ENCODE data around the gene IRS1. TPM values are rescaled to one million over a fixed set of nuclear protein-coding genes. Genes with fewer than 3 reads are reported as not detected.
A peak's percentile ranks its signal among the peaks of the same experiment; 100 is the strongest.

IRS1 gene
- total RNA-seq, 1 experiment from 2014 or later, result 12.6 TPM

DNA sequence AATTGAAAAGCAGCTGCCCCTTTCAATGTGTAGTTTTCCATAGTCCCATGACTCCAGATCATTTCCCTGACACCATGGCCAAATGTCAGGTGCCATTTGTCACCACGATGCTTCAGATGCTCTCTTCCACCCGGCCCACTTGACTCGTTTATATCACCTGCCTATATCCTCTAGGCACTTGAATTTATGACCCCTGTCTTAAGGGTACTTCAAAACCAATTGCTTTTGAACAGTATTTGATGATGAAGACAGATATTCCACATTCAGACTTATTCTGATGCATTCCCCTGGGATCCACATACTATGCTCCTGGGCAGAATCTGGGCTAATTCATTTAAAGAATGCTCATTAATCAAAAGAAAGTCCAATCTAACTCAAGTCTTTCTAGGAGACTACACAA, 19.3 kb upstream of the IRS1 start:
- DNase-seq (ENCODE audit: low read depth), result no peak

DNA sequence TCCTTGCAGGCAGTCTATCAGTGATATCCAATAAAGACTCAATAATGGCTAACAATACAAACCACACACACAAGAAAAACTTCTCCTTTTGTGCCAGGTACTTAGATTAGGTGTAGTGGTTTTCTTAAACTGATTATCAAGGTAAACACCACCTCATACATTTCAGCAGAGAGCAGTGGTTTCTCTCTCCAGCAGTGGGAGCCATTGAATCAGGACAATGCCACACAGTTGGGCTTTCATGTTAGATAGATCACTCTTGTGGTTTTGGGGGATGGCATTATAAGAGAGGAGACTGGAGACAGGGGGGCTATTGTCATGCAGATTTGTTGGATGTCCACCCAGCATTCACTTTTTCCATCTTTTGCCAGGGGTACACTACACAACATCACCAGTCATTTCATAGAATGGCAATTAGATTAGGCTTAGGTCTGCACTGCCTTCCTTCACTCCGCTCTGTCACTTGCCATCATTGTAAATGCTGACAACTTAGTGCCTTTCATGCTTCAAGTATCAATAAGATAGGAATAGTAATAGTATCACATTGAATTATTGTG, 13.6 kb upstream of the IRS1 start:
- no peak for DNase-seq (ENCODE audit: low read depth)

DNA sequence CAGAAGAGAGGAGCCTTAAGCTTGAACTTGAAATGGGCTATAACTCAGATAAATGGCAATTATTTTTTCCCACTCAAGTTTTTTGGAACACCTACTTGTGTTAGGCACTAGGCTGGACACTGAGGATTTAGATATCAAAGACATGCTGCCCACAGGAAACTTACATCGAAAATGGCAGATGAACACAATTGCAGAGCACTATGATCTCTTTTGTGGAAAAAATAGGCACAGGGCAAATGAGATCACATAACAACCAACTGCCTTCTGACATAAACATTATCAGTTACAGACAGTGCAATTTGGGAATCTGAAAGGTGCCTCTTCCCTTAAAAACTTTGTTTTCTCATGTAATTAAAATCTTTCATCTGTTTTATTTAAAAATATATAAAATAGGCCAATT, 3.8 kb upstream of the IRS1 start:
- DNase-seq (ENCODE audit: low read depth), result no peak

DNA sequence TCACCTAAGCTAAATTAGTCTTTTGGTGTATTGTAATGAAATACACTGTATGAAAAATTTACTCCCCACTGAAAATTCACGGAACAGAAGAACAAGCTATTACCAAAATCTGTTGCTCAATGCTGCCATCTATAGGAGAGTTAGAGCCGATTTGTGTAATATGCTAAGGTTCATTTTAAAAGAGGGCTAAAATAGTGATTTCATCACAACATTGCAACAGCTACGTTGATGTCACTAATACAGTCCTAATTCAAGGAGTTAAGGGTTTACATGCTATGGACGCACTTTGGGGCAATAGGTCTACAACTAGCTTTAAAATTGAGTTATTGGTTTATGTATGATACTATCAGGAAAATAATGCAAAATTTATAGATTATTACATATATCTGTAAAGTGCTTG, 3.0 kb upstream of the IRS1 start:
- DNase-seq (ENCODE audit: low read depth), result peak; percentile 77

DNA sequence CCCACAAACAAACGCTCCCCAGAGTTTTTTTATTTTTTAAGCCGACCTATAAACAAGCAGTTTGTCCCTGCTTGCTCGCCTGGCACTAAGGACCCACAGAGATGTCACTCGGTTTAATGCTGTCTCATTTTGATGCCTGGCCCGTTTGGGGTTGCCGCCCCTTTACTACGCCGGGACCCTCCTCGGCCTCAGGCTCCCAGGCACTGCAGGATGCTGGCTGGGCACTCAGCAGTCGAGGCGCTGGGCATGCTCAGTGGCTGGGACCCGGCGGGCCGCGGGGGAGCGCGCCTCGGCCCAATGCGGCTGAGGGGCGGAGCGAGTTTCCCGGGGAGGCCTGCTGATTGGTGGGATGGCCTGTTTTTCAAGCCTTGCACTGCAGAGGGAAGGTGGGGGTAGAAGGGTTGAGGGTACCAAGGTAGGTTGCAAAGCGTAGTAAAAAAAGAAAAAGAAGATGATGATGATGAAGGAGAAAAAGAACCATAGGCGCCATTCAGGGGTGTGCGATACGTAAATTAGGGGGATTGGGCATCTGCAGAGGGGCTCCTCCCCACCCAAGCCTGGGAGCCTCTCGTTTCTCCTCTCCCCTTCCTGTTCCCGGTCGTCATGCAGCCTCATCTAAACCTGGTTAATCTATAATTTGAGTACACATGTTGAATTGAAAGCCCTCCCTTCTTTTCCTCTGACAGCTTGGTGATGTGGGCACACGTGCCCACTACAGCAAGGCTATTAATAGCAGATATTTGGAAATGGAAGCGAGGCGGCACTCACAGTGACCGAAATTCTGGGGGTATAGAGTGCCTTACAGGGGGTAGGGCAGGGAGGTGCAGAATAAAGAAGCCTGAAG, 1.5 kb upstream of the IRS1 start:
- DNase-seq (ENCODE audit: low read depth), result peak; percentile 69

DNA sequence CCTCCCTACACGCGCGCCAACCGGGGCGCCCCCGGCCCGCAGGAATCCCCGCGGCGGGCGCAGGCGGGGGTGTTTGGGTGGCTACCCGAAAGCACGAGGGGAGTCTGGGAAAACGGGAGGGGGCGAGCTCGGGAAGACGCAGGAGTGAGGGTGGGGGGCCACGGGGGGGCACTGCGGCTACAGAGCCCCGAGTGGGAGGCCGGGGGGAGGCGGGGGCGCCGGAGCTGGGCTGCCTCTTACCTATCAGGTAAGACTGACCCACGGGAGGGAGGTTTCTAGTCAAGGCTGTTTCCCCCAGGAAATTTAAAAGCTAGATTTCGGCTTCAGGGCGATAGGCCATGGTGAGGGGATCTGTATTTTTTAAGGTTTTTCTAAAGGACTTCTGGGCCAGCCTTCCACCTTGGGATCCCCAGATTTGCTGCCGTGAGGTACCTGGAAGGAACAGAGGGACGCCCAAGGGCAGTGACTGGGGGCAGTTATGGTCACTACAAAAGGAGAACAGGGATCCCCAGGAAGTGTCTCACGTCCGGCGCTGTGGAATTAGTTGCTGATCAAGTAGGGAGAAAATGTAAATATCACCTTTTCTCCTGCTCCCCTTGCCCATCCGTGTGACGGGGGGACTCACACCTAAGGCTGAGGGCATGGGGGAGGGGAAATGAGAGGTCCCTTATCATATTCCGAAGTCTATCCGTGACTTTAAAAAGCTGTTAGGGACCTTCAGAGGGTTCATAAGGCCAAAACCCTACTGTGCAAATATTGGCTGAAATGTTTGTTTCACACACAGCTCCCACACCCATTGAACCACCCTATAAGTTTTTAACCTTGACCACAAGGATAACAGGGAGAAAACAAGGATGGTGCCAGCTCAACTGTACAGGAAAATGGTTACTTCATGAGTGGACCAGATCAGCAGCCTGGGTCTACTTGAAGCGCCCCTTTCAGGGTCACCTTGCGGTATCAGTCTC, 638 bp upstream of the IRS1 start:
- DNase-seq (ENCODE audit: low read depth), result peak; percentile 39

DNA sequence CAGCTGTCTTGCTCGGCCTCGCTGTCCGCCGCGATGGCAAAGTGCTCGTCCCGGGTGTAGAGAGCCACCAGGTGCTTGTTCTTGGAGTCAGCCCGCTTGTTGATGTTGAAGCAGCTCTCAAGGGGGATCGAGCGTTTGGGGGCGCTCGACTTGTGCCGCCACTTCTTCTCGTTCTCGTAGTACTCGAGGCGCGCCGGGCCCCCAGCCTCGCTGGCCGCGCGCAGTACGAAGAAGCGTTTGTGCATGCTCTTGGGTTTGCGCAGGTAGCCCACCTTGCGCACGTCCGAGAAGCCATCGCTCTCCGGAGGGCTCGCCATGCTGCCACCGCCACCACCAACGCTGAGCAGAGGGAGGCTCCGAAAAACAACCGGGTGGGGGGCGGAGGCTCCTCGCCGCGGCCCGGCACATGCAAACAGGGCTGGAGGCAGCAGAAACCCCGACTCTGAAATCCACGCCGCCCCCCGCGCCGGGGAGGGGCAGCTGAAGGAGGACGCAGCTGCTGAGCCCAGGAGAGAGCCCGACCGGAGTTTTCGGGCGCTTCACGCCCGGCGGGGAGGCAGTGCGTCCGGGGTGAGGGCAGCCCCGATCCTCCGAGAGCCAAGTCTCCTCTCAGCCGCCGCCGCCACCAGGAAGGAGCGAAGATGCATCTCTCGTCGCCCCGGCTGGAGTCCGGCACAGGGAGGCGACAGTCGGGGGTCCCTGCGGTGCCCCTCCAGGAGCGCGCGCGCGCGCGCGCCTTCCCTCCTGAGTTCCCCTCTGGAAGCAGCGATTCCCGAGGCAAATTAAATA, 1.0 kb downstream of the IRS1 start:
- peak; percentile 37 for DNase-seq (ENCODE audit: low read depth)

DNA sequence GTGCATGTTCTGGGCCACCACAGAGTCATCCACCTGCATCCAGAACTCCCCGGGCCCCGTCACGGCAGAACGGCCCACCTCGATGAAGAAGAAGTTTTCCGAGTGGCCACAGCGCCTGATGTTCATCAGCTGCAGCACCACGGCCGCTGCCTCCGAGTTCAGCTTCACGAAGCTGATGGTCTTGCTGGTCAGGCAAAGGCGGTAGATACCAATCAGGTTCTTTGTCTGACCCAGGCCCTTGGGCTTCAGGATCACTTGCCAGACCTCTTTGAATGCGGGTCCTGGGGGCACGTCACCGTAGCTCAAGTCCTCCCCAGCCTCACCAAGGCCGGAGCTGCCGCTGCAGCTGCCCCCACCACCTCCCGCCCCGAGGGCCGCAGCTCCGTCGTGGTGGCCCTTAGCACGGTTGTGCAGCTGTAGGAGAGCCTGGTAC, 1.6 kb downstream of the IRS1 start:
- DNase-seq (ENCODE audit: low read depth), result no peak

DNA sequence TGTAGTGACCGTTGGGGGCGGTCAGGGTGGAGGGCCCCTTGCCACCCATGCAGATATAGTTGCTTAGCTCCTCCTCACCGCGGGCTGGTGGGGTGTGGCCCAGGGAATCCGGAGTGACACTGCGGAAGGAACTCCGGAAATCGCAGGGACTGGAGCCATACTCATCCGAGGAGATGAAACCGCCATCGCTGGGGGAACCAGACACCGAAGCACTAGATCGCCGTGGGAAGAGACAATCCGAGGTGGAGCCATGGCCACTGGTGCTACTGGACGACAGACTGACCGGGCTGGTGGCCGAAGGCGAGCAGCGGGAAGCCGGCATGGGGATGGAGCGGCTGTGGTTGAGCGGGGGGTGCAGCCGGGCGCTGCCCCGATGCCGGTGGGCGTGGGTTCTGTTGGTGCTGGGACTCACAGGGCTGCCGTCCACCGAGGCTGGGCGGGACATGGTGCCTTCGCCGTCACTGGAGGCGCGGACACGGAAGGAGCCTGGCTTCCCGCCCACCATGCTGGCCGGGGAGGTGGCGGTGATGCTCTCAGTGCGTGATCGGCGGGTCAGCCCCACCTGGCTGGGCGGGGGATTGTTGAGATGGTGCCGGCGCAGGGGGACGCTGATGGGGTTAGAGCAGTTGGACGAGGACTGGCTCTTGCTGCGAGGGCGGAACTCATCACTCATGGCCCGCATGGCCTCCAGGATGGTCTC, 2.2 kb downstream of the IRS1 start:
- no peak for DNase-seq (ENCODE audit: low read depth)

DNA sequence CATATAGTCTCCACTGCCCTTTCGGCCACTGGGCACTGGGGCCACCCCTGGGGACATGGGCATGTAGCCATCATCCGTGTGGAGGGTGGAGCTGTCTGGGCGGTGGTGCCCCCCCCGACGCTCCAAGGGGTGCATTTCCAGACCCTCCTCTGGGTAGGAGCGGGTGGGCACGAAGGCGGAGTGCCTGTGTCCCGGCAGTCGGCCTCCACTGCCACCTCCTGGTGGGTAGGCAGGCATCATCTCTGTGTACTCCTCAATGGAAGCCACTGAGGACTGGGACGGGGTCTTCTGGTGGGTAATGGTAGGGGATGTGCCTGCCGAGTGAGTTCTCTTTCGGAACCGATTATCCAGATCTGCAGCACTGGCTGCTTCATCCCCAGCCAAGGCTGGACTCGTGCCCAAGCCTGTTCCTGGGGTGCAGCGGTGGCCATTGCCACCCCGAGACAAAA, 2.8 kb downstream of the IRS1 start:
- no peak for DNase-seq (ENCODE audit: low read depth)

DNA sequence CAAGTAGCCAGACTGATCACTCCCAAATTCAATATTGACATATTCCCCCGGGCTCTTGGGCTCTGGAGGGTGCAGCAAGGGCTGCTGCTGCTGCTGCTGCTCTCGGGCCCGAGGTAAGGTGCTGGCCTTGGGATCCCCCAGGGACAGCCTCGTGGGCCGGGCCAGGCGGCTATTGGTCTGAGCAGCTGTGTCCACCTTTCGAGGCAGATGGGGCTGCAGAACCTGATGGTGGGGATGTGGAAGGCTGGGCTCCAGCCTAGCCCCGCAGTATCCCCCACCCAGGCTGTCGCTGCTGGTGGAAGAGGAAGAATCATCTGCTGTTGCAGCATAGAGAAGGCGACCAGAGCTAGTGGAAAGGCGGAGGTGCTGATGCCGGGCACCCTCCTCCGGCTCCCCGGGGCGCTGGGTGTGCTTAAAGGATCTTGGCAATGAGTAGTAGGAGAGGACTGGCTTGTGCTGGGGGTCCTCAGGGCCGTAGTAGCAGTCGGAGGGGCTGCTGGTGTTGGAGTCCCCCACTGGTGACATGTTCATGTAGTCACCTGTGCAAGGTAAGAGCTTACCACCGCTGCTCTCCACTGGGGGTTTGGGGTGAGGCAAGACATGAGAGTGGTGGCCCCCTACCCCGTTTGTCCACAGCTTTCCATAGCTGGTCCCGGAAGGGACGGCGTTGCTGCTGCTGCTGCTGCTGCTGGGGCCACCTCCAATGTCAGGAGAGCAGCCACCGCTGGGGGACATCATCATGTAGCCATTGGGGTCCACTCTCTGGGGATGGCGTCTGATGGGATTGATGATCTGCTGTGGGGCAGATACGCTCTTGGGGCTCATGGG, 3.4 kb downstream of the IRS1 start:
- no peak for DNase-seq (ENCODE audit: low read depth)

DNA sequence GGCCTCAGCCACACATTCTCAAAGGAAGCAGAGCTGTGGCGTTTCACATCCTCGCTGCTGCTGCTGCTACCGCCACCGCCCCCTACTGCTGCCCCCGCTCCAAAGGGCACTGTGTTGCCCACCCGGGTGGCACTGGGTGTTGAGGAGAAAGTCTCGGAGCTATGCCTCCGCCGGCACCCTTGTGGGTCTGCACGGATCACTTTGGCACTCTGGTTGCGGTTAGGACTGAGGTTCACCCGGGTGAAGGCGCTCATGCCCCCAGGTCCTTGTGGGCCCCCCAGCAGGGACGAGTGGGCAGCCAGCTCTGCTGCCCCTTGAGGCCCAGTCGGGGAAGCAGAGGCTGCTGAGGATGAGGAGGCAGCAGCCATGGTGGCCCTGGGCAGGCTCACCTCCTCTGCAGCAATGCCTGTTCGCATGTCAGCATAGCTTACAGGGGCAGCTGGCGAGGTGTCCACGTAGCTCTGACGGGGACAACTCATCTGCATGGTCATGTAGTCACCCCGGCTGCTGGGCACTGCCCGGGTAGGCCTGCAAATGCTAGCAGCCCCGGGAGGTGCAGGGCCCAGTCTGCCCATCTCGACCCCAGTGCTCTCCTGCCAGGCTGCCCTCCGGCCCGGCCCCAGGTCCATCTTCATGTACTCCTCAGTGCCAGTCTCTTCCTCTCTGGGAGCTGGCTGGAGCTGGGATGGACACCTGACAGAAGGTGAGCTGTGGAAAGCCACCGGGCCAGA, 4.2 kb downstream of the IRS1 start:
- no peak for DNase-seq (ENCODE audit: low read depth)

DNA sequence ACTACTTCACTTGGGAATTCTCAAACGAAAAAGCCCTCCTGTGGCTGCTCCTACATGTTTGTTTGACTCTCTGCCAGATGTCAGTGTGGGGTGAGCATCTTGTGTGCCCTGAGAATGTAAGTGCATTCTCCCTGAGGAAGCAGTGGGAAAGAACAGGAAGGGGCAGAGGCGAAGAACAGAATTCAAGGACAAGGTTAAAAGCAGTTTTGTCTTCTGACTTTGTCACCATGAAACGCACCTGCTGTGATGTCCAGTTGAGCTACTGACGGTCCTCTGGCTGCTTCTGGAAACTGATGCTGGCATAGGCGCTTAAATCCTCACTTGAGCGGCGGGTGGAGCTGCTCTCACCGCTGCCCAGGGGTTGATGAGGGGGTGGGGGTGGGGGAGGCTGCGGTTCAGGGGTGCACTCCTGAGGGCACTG, 4.9 kb downstream of the IRS1 start:
- DNase-seq (ENCODE audit: low read depth), result peak; percentile 76

DNA sequence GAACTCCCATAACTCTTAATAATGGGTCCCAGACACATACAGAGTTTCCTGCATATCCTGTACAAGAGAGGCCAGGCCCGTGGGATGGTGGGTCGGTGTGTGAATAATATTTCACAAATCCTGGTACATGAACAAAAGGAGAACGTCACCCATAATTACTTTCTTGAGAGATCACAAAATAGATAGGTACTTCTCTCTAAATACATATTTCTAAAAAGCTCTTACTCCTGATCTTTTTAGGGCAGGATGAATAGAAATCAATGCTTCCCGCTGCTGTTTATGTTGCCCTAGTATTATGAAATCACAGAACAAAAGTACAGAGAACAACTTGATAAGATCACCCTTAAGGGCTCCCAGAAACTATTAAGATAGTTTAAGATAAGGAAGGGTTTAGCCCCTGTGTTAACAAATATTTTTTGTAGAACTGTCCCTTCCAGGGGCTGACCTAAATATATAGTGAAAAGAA, 5.4 kb downstream of the IRS1 start:
- DNase-seq (ENCODE audit: low read depth), result peak; percentile 35

DNA sequence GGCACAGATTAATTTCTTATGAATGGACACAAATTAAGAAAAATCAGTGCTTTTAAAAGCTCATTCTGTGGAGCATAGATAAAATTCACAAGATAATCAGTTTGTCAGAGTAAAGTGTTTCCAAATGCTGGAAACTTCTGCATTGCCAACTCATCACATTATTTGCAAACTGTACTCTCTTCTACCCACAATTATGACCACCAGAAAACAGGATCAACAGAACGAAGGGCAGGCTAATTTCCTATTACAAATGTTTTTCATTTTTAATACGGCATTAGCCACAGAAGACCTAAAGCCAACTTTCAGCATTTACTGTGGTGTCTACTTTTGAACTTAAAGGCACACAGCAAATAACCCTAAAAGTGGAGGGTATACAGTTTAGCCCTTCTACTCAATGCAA, 6.0 kb downstream of the IRS1 start:
- no peak for DNase-seq (ENCODE audit: low read depth)

DNA sequence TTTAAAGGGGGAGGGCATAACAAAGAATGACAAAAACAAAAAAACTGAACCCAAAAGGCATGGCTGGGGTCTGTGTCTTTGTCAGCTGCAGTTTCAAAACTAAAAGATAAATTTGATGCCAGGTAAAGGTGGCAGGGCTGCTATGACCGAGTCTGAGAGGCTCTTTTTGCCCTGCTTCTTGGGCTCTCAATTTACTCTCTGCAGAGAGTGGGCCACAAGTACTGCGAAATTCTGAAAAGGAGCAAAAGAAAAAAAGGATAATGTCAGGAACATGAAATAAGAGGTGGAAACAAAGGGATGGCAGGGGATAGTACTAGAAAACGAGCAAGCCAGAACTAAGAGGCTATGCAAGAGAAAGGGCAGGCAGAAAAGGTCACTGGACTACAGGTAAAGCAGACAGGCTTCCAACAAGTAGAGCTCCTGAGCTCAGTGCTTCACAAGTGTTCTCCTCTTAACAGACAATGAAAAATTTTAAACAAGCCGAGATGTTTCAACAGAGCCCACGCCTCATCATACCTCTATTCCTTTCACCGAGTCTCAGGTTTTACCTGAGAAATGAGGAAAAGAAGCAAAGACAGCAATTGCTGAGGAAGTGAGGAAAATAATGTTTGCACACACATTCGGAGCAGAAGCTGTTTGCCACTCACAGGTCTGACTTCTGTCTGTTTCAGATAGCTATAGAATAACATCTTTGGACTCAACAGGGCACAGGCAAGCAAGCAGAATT, 7.3 kb downstream of the IRS1 start:
- no peak for DNase-seq (ENCODE audit: low read depth)

DNA sequence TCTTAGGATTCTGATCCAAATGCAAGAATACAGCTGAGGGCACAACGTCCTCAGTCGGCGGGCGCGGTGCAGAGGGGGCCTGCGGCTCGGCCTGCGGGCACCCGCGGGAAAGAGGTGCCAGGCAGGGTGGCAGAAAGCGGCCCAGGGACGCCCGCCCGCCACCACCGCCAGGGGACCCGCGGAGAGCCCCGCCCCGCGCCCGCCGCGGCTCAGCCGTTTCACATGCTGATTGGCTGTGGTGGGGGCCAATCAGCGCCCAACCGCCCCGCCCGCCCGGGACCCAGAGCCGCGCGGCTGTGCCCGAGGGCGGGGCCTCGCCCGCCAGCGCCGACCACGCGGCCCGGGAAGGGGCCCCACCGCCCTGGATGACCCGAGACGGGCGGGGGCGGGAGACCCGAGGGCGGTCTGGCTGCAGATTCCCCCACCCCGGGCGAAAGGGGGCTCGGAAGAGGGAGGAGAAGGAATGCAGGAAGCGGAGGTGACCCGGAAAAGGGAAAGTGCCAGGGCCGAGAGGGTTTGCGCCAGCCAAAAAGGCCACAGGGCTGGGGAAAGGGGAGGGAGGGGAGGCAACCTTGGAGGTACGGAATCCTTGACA, 8.0 kb downstream of the IRS1 start:
- peak; percentile 75 for DNase-seq (ENCODE audit: low read depth)

DNA sequence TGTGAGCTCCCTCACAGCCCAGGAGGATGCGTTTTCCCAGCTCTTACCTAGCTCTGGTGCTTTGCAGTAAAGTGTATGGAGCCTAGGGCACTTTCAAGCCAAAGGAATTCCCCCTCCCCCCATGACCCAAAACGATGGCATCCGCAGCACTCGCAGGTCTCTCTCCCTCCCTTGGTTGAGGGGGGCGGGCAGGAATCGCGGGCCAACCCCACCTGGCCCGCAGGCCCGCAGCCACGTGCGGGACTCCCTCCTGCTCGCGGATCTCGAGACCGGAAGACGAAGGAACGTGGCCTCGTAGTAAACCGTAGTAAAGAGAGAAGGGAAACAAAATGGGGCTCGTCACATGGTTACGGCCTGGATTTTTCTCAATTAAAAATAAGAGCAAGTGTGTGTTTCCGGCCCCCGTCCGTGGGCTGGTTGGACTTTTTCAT, 8.5 kb downstream of the IRS1 start:
- peak; percentile 33 for DNase-seq (ENCODE audit: low read depth)

Data from M059J (cell line).